SK-N-SH (cell line): ENCODE results near the gene PLOD3. TPM values are rescaled to one million over a fixed set of nuclear protein-coding genes. Genes with fewer than 3 reads are reported as not detected.
"Not testable (repeated sequence)": the region's sequence is repeated elsewhere in the genome, so short reads cannot be mapped to it uniquely, and the experiment has no call there.

Experiments
- CTCF ChIA-PET: fragments of 300-600, 350-600 bp; formaldehyde crosslinking; extraction: SDS; loops from one replicate; lab custom pipeline; 2021; lab: Yijun Ruan, JAX
- POLR2A ChIA-PET: fragments of 350-600 bp; sonication (Branson Sonifier 250); formaldehyde crosslinking; extraction: SDS; loops from one replicate; lab custom pipeline; 2020; ENCODE audit warnings: antibody characterized with exemption, inconsistent platforms; lab: Yijun Ruan, JAX
- DNase-seq: peaks from one replicate; pipeline ENCODE4 v3.0.0; 2012
- H2AFZ ChIP-seq: fragments of 200-600 bp; sonication (generic); 2 replicates; pipeline ENCODE4 v1.8.1; 2016; ENCODE audit warnings: antibody characterized with exemption, mild to moderate bottlenecking, low read depth
- H3F3A ChIP-seq: fragments of 200-600 bp; sonication (generic); replicated peaks from 2 replicates; pipeline ENCODE3; 2016; ENCODE audit warnings: antibody characterized with exemption, mild to moderate bottlenecking; ENCODE audit not compliant: insufficient read depth
- H3K27ac ChIP-seq, 2 experiments: fragments of 200-500 bp in 1 of 2; fragments of 200-600 bp in 1 of 2; sonication (Bioruptor generic) in 1 of 2; sonication (generic), shearing (Covaris generic) in 1 of 2; 2 replicates each; pipeline versions ENCODE4 v1.5.1 to v1.6.1; 2014 to 2016; ENCODE audit warnings: low read depth in 2 of 2, inconsistent platforms in 1 of 2, low read length in 1 of 2, mild to moderate bottlenecking in 1 of 2, mixed read lengths in 1 of 2
- H3K27me3 ChIP-seq: fragments of 200-600 bp; sonication (generic), shearing (Covaris generic); 2 replicates; pipeline ENCODE4 v1.6.1; 2016; ENCODE audit warnings: mixed run types; ENCODE audit not compliant: insufficient read depth
- H3K36me3 ChIP-seq, 2 experiments: fragments of 200-500 bp in 1 of 2; fragments of 200-600 bp in 1 of 2; sonication (Bioruptor generic) in 1 of 2; sonication (generic) in 1 of 2; replicated peaks in 1 of 2; 2 replicates each; pipeline versions ENCODE3 to v1.5.1; 2014 to 2016; ENCODE audit warnings: low read length in 1 of 2, mild to moderate bottlenecking in 1 of 2; ENCODE audit not compliant: insufficient read depth in 2 of 2, control insufficient read depth in 1 of 2
- H3K4me1 ChIP-seq, 2 experiments: fragments of 200-500 bp in 1 of 2; fragments of 200-600 bp in 1 of 2; sonication (Bioruptor generic) in 1 of 2; sonication (generic), shearing (Covaris generic) in 1 of 2; 2 replicates each; pipeline versions ENCODE4 v1.5.1 to v1.6.1; 2014 to 2016; ENCODE audit warnings: low read depth in 1 of 2, low read length in 1 of 2, mixed run types in 1 of 2; ENCODE audit not compliant: insufficient read depth in 2 of 2, control insufficient read depth in 1 of 2
- H3K4me2 ChIP-seq: fragments of 200-600 bp; sonication (generic), shearing (Covaris generic); 2 replicates; pipeline ENCODE4 v1.6.1; 2017; ENCODE audit warnings: mixed run types
- H3K4me3 ChIP-seq, 2 experiments: fragments of 200-500 bp in 1 of 2; fragments of 200-600 bp in 1 of 2; sonication (Bioruptor generic) in 1 of 2; sonication (generic), shearing (Covaris generic) in 1 of 2; 2 replicates each; pipeline versions ENCODE4 v1.5.1 to v1.8.1; 2014 to 2016; ENCODE audit warnings: low read depth in 2 of 2, inconsistent platforms in 1 of 2, low read length in 1 of 2, mild to moderate bottlenecking in 1 of 2, mixed read lengths in 1 of 2, moderate library complexity in 1 of 2
- H3K79me2 ChIP-seq: fragments of 200-600 bp; sonication (generic); 2 replicates; pipeline ENCODE4 v1.8.1; 2017; ENCODE audit warnings: mild to moderate bottlenecking; ENCODE audit not compliant: insufficient read depth
- H3K9ac ChIP-seq: fragments of 200-600 bp; sonication (generic); 2 replicates; pipeline ENCODE4 v1.6.1; 2017; ENCODE audit warnings: mixed run types
- H3K9me2 ChIP-seq: fragments of 200-600 bp; sonication (generic); 2 replicates; pipeline ENCODE4 v1.6.1; 2017; ENCODE audit warnings: mixed run types
- H3K9me3 ChIP-seq: fragments of 200-600 bp; sonication (generic); 2 replicates; pipeline ENCODE4 v1.6.1; 2017; ENCODE audit warnings: mixed run types, mild to moderate bottlenecking, moderate library complexity
- H4K20me1 ChIP-seq: fragments of 200-600 bp; sonication (generic); 2 replicates; pipeline ENCODE4 v1.6.1; 2017; ENCODE audit warnings: mild to moderate bottlenecking, mixed run types; ENCODE audit not compliant: insufficient read depth
- CHD2 ChIP-seq: fragments of 150-350 bp; IDR thresholded peaks from 2 replicates; pipeline ENCODE4 v1.6.1; 2018; ENCODE audit warnings: low read length; ENCODE audit not compliant: partially characterized antibody
- ELF1 ChIP-seq: IDR thresholded peaks from 2 replicates; pipeline ENCODE4 v1.4.0; 2012
- EP300 ChIP-seq, 2 experiments: IDR thresholded peaks; 2 replicates each; pipeline versions ENCODE4 v1.4.0 to v1.6.1; 2012; ENCODE audit warnings: borderline replicate concordance in 1 of 2, low read depth in 1 of 2, low read length in 1 of 2
- EZH2phosphoT487 ChIP-seq: fragments of 200-600 bp; sonication (generic); IDR thresholded peaks from 2 replicates; pipeline ENCODE4 v1.6.1; 2017; ENCODE audit warnings: low read depth, mixed run types, mild to moderate bottlenecking, antibody characterized with exemption, moderate library complexity, borderline replicate concordance
- FOSL2 ChIP-seq: IDR thresholded peaks from 2 replicates; pipeline ENCODE4 v1.4.0; 2012; ENCODE audit warnings: low read depth, mild to moderate bottlenecking, moderate library complexity, borderline replicate concordance
- FOXJ3 ChIP-seq: sonication (generic); formaldehyde crosslinking; IDR thresholded peaks from 2 replicates; pipeline ENCODE4 v1.5.1; 2020; ENCODE audit warnings: mild to moderate bottlenecking, missing genetic modification reagents
- FOXM1 ChIP-seq: IDR thresholded peaks from 2 replicates; pipeline ENCODE4 v1.4.0; 2012; ENCODE audit warnings: low read depth, mild to moderate bottlenecking
- GABPA ChIP-seq: IDR thresholded peaks from 2 replicates; pipeline ENCODE4 v1.4.0; 2012; ENCODE audit warnings: low read depth, mild to moderate bottlenecking
- JUND ChIP-seq: IDR thresholded peaks from 2 replicates; pipeline ENCODE4 v1.4.0; 2012
- MAX ChIP-seq: IDR thresholded peaks from 2 replicates; pipeline ENCODE4 v1.4.0; 2012; ENCODE audit warnings: low read depth
- NFIC ChIP-seq: IDR thresholded peaks from 2 replicates; pipeline ENCODE4 v1.4.0; 2012; ENCODE audit warnings: borderline replicate concordance
- NRF1 ChIP-seq: IDR thresholded peaks from 2 replicates; pipeline ENCODE4 v1.6.1; 2012; ENCODE audit warnings: low read depth, mild to moderate bottlenecking, low read length
- RAD21 ChIP-seq: IDR thresholded peaks from 2 replicates; pipeline ENCODE4 v1.6.1; 2012; ENCODE audit warnings: mild to moderate bottlenecking, low read length
- RCOR1 ChIP-seq: fragments of 150-350 bp; IDR thresholded peaks from 2 replicates; pipeline ENCODE4 v1.6.1; 2017; ENCODE audit warnings: antibody characterized with exemption, low read length
- RFX5 ChIP-seq: IDR thresholded peaks from 2 replicates; pipeline ENCODE4 v1.6.1; 2012; ENCODE audit warnings: mild to moderate bottlenecking, improper control_type of control experiment, low read length
- RXRA ChIP-seq: IDR thresholded peaks from 2 replicates; pipeline ENCODE4 v1.4.0; 2012; ENCODE audit warnings: low read depth, mild to moderate bottlenecking, borderline replicate concordance
- TAF1 ChIP-seq: IDR thresholded peaks from 2 replicates; pipeline ENCODE4 v1.6.1; 2012; ENCODE audit warnings: low read depth, mild to moderate bottlenecking, low read length, moderate library complexity, borderline replicate concordance
- USF1 ChIP-seq: IDR thresholded peaks from 2 replicates; pipeline ENCODE4 v1.4.0; 2012; ENCODE audit warnings: low read depth, borderline replicate concordance
- WGBS: methylation state at CpG from one replicate; pipeline ENCODE4 v1.1.6; 2017; ENCODE audit warnings: low lambda C conversion rate; 5-methylcytosine and 5-hydroxymethylcytosine counted together
- polyA plus RNA-seq, 3 experiments: library from polyadenylated mRNA; depleted of rRNA; stranded (reverse); fragments of >200 nt; gene quantifications; 2 replicates each; pipeline ENCODE4 v1.2.3, GENCODE V29; 2012
- TF ChIP-seq, protein P1 (sequence below): fragments of 150-350 bp; IDR thresholded peaks from 2 replicates; pipeline ENCODE4 v1.6.1; 2017; ENCODE audit warnings: antibody characterized with exemption, low read length, low read depth, borderline replicate concordance
- TF ChIP-seq, protein P2 (sequence below): fragments of 150-350 bp; IDR thresholded peaks from 2 replicates; pipeline ENCODE4 v1.6.1; 2016; ENCODE audit warnings: mild to moderate bottlenecking, low read depth, low read length

Gene PLOD3
- polyA plus RNA-seq, 1 of the 3 experiments (the other 2 are of a cell fraction) = 276 TPM

DNA sequence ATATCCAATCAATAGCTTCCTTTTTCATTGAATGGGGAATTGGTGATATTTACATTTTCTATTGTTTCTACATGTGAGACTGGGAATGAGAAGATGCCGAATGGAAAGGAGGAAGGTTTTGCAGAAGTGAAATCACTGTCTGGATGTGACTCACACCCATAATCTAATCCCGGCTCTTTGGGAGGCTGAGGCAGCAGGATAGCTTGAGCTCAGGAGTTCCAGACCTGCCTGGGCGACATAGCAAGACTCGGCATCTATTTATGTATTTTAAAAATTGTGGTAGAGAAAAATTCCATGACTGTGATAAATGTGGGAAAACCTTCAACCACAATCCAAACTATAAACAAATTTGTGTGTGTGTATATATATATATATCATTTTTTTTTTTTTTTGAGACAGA lies 38.4 kb upstream of the PLOD3 start:
- Histone ChIP-seq H2AFZ (no peak overlapping the region; the same call in 1 of the 2 replicates), H3K9ac (no peak overlapping the region), H3K36me3 (peaks cover 0 to 3% of the 10 kb centered on the region in 2 experiments), H3K4me1 (peaks cover 0 to 3% of the 10 kb centered on the region in 2 experiments; a peak in 1 of 4 replicates), H3K9me3 (no peaks in the 10 kb centered on the region), H4K20me1 (peaks cover 2% of the 10 kb centered on the region; the same call in 1 of the 2 replicates), H3K27me3 (0 out of 2 replicates have a peak, but pooled peaks cover 8% of the 10 kb centered on the region), H3K27ac (no peak overlapping the region), H3F3A (peaks cover 3% of the 10 kb centered on the region), H3K9me2 (no peaks in the 10 kb centered on the region), H3K4me3 (no peak overlapping the region), H3K4me2 (no peak overlapping the region), H3K79me2 (peaks cover 12% of the 10 kb centered on the region)
- no peak for DNase-seq
- TF ChIP-seq USF1 (no peak), MAX (no peak), FOXM1 (no peak), JUND (no peak), NRF1 (no peak), RAD21 (no peak), RCOR1 (no peak), EZH2phosphoT487 (no peak), GABPA (no peak), RFX5 (no peak), FOSL2 (no peak), CHD2 (no peak), ELF1 (no peak), TAF1 (no peak), FOXJ3 (CRISPR knock-in tag) (no peak), RXRA (no peak), NFIC (no peak), EP300 (IDR thresholded peaks at IDR 0.05; ENCODE audit: borderline replicate concordance in 1 of 2, low read depth in 1 of 2, low read length in 1 of 2) (no peak)
- TF ChIP-seq, protein P1, sequence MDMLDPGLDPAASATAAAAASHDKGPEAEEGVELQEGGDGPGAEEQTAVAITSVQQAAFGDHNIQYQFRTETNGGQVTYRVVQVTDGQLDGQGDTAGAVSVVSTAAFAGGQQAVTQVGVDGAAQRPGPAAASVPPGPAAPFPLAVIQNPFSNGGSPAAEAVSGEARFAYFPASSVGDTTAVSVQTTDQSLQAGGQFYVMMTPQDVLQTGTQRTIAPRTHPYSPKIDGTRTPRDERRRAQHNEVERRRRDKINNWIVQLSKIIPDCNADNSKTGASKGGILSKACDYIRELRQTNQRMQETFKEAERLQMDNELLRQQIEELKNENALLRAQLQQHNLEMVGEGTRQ = no peak
- TF ChIP-seq, protein P2, sequence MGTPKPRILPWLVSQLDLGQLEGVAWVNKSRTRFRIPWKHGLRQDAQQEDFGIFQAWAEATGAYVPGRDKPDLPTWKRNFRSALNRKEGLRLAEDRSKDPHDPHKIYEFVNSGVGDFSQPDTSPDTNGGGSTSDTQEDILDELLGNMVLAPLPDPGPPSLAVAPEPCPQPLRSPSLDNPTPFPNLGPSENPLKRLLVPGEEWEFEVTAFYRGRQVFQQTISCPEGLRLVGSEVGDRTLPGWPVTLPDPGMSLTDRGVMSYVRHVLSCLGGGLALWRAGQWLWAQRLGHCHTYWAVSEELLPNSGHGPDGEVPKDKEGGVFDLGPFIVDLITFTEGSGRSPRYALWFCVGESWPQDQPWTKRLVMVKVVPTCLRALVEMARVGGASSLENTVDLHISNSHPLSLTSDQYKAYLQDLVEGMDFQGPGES = no peak
- CTCF ChIA-PET = interaction anchor here (0.9 to 5.8 kb wide), 7 partner anchors 12 to 156 kb away, joined by 3 to 38 read pairs (median 5); no protein-coding TSS in a partner anchor
- WGBS = 42% methylated on average over 4 of the region's 4 CpGs
- POLR2A ChIA-PET = no interaction called here

- H3K27me3 ChIP-seq, DNase-seq, H3K9ac ChIP-seq, H3K4me1 ChIP-seq, H3K27ac ChIP-seq, H3F3A ChIP-seq, H3K9me2 ChIP-seq, H3K9me3 ChIP-seq: not testable (repeated sequence)
- H2AFZ ChIP-seq = peak overlapping the region; percentile 100
- WGBS = 90% methylated on average over 5 of the region's 5 CpGs
- POLR2A ChIA-PET = interaction anchor here (0.7 to 1.7 kb wide), 4 partner anchors 9 to 48 kb away, joined by 3 to 7 read pairs (median 3); partner anchors contain the start of gene ZNHIT1
- H3K36me3 ChIP-seq = peaks cover 3 to 25% of the 10 kb centered on the region in 2 experiments
- peaks cover 37% of the 10 kb centered on the region for H3K79me2 ChIP-seq
- peak overlapping the region in 1 of 2 experiments; percentile 89; a peak in 1 of 4 replicates for H3K4me3 ChIP-seq
- peak overlapping the region; percentile 82 for H3K4me2 ChIP-seq
- CTCF ChIA-PET = interaction anchor here (1.0 to 5.8 kb wide), 5 partner anchors 10 to 109 kb away, joined by 4 to 38 read pairs (median 16); no protein-coding TSS in a partner anchor
- H4K20me1 ChIP-seq = peaks cover 24% of the 10 kb centered on the region
These were observed 35.8 kb upstream of the PLOD3 start for GRCh38 chr7:101253199-101253598.
